Measurements from ENCODE around the gene CCDC102A. TPM values are rescaled to one million over a fixed set of nuclear protein-coding genes. Genes with fewer than 3 reads are reported as not detected.
"Not testable (repeated sequence)": the region's sequence is repeated elsewhere in the genome, so short reads cannot be mapped to it uniquely, and the experiment has no call there.

CCDC102A gene
- total RNA-seq, 1 experiment from 2014 or later: 5.2 TPM

- no peak for DNase-seq (ENCODE audit: extremely low read depth, low read depth)
These were observed 31.9 kb downstream of the CCDC102A start for GRCh38 chr16:57504491-57504890.

- DNase-seq (ENCODE audit: extremely low read depth, low read depth): no peak
These were observed 32.4 kb downstream of the CCDC102A start for GRCh38 chr16:57504001-57504400.

- no peak for DNase-seq (ENCODE audit: extremely low read depth, low read depth)
These were observed 33.0 kb downstream of the CCDC102A start for GRCh38 chr16:57503366-57503765.

GRCh38 chr16:57502048-57502775 is 34.2 kb downstream of the CCDC102A start:
- no peak for DNase-seq (ENCODE audit: extremely low read depth, low read depth)

- no peak for DNase-seq (ENCODE audit: extremely low read depth, low read depth)
These were observed 34.9 kb downstream of the CCDC102A start for GRCh38 chr16:57501492-57501891.

GRCh38 chr16:57500578-57501111 is 35.7 kb downstream of the CCDC102A start:
- no peak for DNase-seq (ENCODE audit: extremely low read depth, low read depth)

GRCh38 chr16:57499941-57500340 is 36.4 kb downstream of the CCDC102A start:
- not testable (repeated sequence) for DNase-seq (ENCODE audit: extremely low read depth, low read depth)

- DNase-seq (ENCODE audit: extremely low read depth, low read depth): no peak
These were observed 38.3 kb downstream of the CCDC102A start for GRCh38 chr16:57498031-57498430.

GRCh38 chr16:57497121-57497520 is 39.2 kb downstream of the CCDC102A start:
- no peak for DNase-seq (ENCODE audit: extremely low read depth, low read depth)

- no peak for DNase-seq (ENCODE audit: extremely low read depth, low read depth)
These were observed 42.6 kb downstream of the CCDC102A start for GRCh38 chr16:57493767-57494166.

GRCh38 chr16:57489229-57489628 is 47.1 kb downstream of the CCDC102A start:
- no peak for DNase-seq (ENCODE audit: extremely low read depth, low read depth)

- DNase-seq (ENCODE audit: extremely low read depth, low read depth): no peak
These were observed 49.2 kb downstream of the CCDC102A start for GRCh38 chr16:57486858-57487834.

GRCh38 chr16:57485916-57486857 is 50.2 kb downstream of the CCDC102A start, which contains the start of gene DOK4:
Gene DOK4 (minus strand): TSS chr16:57486493. CDS start chr16:57479507, 6,986 bp downstream.
- peak; percentile 61 for DNase-seq (ENCODE audit: extremely low read depth, low read depth)

- no peak for DNase-seq (ENCODE audit: extremely low read depth, low read depth)
These were observed 51.1 kb downstream of the CCDC102A start for GRCh38 chr16:57485091-57485915.

- DNase-seq (ENCODE audit: extremely low read depth, low read depth): no peak
These were observed 51.8 kb downstream of the CCDC102A start for GRCh38 chr16:57484515-57485005.

- no peak for DNase-seq (ENCODE audit: extremely low read depth, low read depth)
These were observed 52.5 kb downstream of the CCDC102A start for GRCh38 chr16:57483725-57484514.

- DNase-seq (ENCODE audit: extremely low read depth, low read depth): no peak
These were observed 53.4 kb downstream of the CCDC102A start for GRCh38 chr16:57482845-57483545.

GRCh38 chr16:57481421-57481820 is 55.0 kb downstream of the CCDC102A start:
- no peak for DNase-seq (ENCODE audit: extremely low read depth, low read depth)

Data from NCI-H460 (cell line).